ENCODE measurements around the gene APOL2. TPM values are rescaled to one million over a fixed set of nuclear protein-coding genes. Genes with fewer than 3 reads are reported as not detected.
"Not testable (repeated sequence)": the region's sequence is repeated elsewhere in the genome, so short reads cannot be mapped to it uniquely, and the experiment has no call there.

The APOL2 gene
- total RNA-seq, 1 donor from 2014 or later, result 77.2 TPM

DNA sequence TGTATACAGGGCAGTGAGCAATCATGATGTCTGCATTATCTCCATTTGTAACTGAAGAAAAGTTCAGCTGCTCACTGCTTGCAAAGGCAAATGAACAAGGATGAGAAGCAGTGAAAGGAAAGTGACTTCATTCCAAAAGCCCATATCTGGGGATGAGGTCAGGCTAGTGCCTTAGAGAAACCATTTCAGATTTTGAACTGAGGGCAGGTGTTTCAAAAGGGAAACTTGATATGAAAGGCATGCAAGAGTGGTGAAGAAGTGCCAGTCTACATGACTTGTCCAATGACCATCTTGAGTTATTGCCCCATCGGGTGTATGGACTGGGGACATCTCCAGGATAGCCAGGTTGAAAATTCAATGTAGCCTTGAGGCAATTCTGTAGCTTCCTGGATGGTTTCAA lies 30.4 kb downstream of the APOL2 start:
- Mint-ChIP-seq H3K27ac (ENCODE audit: unreplicated experiment) (no peak overlapping the region), H3K9me3 (ENCODE audit: unreplicated experiment) (peaks cover 19% of the 10 kb centered on the region), H3K4me3 (ENCODE audit: unreplicated experiment) (no peak overlapping the region), H3K4me1 (ENCODE audit: low read depth, unreplicated experiment) (peaks cover 2% of the 10 kb centered on the region), H3K27me3 (ENCODE audit: low read depth, unreplicated experiment) (peaks cover 43% of the 10 kb centered on the region), H3K36me3 (ENCODE audit: low read depth, unreplicated experiment) (peaks cover 9% of the 10 kb centered on the region)
- Histone ChIP-seq H3K4me2 (ENCODE audit: low read length) (no peak overlapping the region), H4K20me1 (ENCODE audit: insufficient read depth, low read length) (no peaks in the 10 kb centered on the region), H3K9ac (ENCODE audit: low read length) (no peak overlapping the region), H3K4me1 (ENCODE audit: insufficient read depth, low read length) (peaks cover 8% of the 10 kb centered on the region), H3K36me3 (ENCODE audit: insufficient read depth, low read length) (no peaks in the 10 kb centered on the region), H3K79me2 (ENCODE audit: insufficient read depth, low read length) (no peaks in the 10 kb centered on the region), H3K27me3 (ENCODE audit: insufficient read depth, low read length) (peaks cover 6% of the 10 kb centered on the region), H3K4me3 (ENCODE audit: insufficient read depth, low read depth, low read length) (no peak overlapping the region), H3K9me3 (ENCODE audit: insufficient read depth, low read depth, low read length) (no peaks in the 10 kb centered on the region), H2AFZ (ENCODE audit: low read depth, low read length) (no peak overlapping the region), H3K27ac (ENCODE audit: low read depth, low read length) (no peak overlapping the region)
- FAIRE-seq (no peak), DNase-seq (ENCODE audit: low read depth) (no peak)
- TF ChIP-seq, protein P1, sequence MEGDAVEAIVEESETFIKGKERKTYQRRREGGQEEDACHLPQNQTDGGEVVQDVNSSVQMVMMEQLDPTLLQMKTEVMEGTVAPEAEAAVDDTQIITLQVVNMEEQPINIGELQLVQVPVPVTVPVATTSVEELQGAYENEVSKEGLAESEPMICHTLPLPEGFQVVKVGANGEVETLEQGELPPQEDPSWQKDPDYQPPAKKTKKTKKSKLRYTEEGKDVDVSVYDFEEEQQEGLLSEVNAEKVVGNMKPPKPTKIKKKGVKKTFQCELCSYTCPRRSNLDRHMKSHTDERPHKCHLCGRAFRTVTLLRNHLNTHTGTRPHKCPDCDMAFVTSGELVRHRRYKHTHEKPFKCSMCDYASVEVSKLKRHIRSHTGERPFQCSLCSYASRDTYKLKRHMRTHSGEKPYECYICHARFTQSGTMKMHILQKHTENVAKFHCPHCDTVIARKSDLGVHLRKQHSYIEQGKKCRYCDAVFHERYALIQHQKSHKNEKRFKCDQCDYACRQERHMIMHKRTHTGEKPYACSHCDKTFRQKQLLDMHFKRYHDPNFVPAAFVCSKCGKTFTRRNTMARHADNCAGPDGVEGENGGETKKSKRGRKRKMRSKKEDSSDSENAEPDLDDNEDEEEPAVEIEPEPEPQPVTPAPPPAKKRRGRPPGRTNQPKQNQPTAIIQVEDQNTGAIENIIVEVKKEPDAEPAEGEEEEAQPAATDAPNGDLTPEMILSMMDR (IDR thresholded peaks at IDR 0.05; ENCODE audit: insufficient read depth, low read depth, low read length), result no peak
- TF ChIP-seq EZH2 (IDR thresholded peaks at IDR 0.05; ENCODE audit: insufficient read depth, low read length), result no peak

DNA sequence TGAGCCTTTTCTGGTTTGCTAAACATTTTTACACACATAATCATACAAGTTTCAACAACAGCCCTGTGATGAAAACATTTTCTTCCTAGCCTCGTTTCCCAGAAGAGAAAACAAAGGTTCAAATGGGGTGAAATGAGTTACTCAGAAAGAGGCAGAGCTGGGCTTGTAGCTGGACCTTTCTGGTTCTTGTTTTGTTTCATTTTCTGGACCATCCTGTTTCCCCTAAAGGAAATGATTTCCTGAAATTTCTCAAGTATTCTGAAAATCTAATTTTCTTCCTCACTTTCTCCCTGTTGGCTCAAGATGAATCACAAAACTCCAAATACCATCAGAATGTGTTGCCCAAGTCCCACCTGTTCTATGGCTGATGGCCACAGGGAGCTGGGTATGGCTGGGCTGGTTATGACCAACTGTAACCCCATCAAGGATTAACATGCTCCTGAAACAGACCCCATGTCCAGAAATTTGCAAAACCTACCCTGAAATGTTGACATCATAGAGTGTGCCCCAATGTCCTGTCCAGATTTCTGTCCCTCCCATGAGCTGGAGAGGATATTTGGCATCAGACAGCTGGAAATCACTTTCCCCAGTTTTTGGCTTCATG lies 31.1 kb downstream of the APOL2 start:
- no peak for FAIRE-seq

DNA sequence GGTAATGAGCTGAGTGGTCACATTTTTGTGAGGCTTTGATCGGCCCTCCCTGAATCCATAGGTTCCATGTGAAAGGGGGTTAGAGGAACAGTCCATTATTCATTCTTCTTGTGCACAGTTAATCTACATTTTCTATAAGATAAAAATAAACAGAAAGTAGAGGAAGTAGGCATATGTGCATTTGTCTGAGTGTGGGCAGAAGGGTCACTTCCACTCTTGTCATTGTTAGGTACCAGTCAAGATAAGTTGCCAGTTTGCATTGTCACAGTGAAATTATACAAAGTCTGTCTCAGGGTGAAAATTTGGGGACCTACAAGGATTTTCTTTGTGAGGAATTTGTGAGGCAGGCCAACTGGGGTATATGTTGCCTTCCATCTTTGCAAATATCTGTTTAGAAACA lies 33.1 kb downstream of the APOL2 start:
- Histone ChIP-seq H3K9me3 (ENCODE audit: insufficient read depth, low read depth, low read length) (no peaks in the 10 kb centered on the region), H3K36me3 (ENCODE audit: insufficient read depth, low read length) (no peaks in the 10 kb centered on the region), H3K27me3 (ENCODE audit: insufficient read depth, low read length) (no peaks in the 10 kb centered on the region), H3K27ac (ENCODE audit: low read depth, low read length) (no peak overlapping the region), H3K79me2 (ENCODE audit: insufficient read depth, low read length) (no peaks in the 10 kb centered on the region), H3K4me1 (ENCODE audit: insufficient read depth, low read length) (peaks cover 6% of the 10 kb centered on the region), H3K4me3 (ENCODE audit: insufficient read depth, low read depth, low read length) (no peak overlapping the region), H4K20me1 (ENCODE audit: insufficient read depth, low read length) (no peaks in the 10 kb centered on the region), H2AFZ (ENCODE audit: low read depth, low read length) (no peak overlapping the region), H3K9ac (ENCODE audit: low read length) (no peak overlapping the region), H3K4me2 (ENCODE audit: low read length) (no peak overlapping the region)
- no peak overlapping the region for H3K27ac Mint-ChIP-seq (ENCODE audit: unreplicated experiment)
- H3K27me3 Mint-ChIP-seq (ENCODE audit: low read depth, unreplicated experiment), result peaks cover 32% of the 10 kb centered on the region
- peaks cover 2% of the 10 kb centered on the region for H3K4me1 Mint-ChIP-seq (ENCODE audit: low read depth, unreplicated experiment)
- TF ChIP-seq, protein P1 (IDR thresholded peaks at IDR 0.05; ENCODE audit: insufficient read depth, low read depth, low read length), result no peak
- no peak for TF ChIP-seq EZH2 (IDR thresholded peaks at IDR 0.05; ENCODE audit: insufficient read depth, low read length)
- FAIRE-seq (no peak), DNase-seq (ENCODE audit: low read depth) (no peak)
- H3K9me3 Mint-ChIP-seq (ENCODE audit: unreplicated experiment), result peaks cover 14% of the 10 kb centered on the region
- no peak overlapping the region for H3K4me3 Mint-ChIP-seq (ENCODE audit: unreplicated experiment)
- H3K36me3 Mint-ChIP-seq (ENCODE audit: low read depth, unreplicated experiment), result peaks cover 9% of the 10 kb centered on the region

More for the DNA sequence above, 31.1 kb downstream of the APOL2 start:
- no peak for TF ChIP-seq EZH2 (IDR thresholded peaks at IDR 0.05; ENCODE audit: insufficient read depth, low read length)
- TF ChIP-seq, protein P1 (IDR thresholded peaks at IDR 0.05; ENCODE audit: insufficient read depth, low read depth, low read length), result no peak
- Histone ChIP-seq H3K36me3 (ENCODE audit: insufficient read depth, low read length) (no peaks in the 10 kb centered on the region), H3K4me3 (ENCODE audit: insufficient read depth, low read depth, low read length) (no peak overlapping the region), H3K27me3 (ENCODE audit: insufficient read depth, low read length) (peaks cover 4% of the 10 kb centered on the region), H2AFZ (ENCODE audit: low read depth, low read length) (no peak overlapping the region), H4K20me1 (ENCODE audit: insufficient read depth, low read length) (no peaks in the 10 kb centered on the region), H3K4me2 (ENCODE audit: low read length) (no peak overlapping the region), H3K4me1 (ENCODE audit: insufficient read depth, low read length) (peaks cover 8% of the 10 kb centered on the region), H3K27ac (ENCODE audit: low read depth, low read length) (no peak overlapping the region), H3K9me3 (ENCODE audit: insufficient read depth, low read depth, low read length) (no peaks in the 10 kb centered on the region), H3K9ac (ENCODE audit: low read length) (no peak overlapping the region), H3K79me2 (ENCODE audit: insufficient read depth, low read length) (no peaks in the 10 kb centered on the region)
- H3K36me3 Mint-ChIP-seq (ENCODE audit: low read depth, unreplicated experiment), result peaks cover 9% of the 10 kb centered on the region
- H3K27me3 Mint-ChIP-seq (ENCODE audit: low read depth, unreplicated experiment), result peaks cover 43% of the 10 kb centered on the region
- peaks cover 16% of the 10 kb centered on the region for H3K9me3 Mint-ChIP-seq (ENCODE audit: unreplicated experiment)
- DNase-seq (ENCODE audit: low read depth), result no peak
- no peak overlapping the region for H3K27ac Mint-ChIP-seq (ENCODE audit: unreplicated experiment)
- H3K4me1 Mint-ChIP-seq (ENCODE audit: low read depth, unreplicated experiment), result peaks cover 2% of the 10 kb centered on the region
- no peak overlapping the region for H3K4me3 Mint-ChIP-seq (ENCODE audit: unreplicated experiment)

DNA sequence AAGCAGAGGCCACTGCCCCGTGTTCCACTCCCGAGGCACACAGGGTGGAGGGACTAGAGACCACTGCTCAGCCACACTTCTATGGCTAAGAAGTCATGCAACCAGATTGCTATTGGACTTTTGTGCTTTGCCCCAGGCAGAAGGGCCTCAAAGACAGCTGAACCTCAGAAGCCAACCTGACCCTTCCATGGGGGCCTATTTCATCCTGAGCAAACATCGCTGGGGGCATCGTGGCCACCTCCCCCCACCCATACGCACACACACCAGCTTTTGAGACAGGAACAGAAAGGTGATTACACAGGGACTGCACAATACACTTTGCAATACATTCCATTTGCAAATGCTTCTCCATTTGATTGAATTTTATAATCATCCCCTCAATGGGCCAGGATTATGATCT lies 33.8 kb downstream of the APOL2 start:
- H3K36me3 Mint-ChIP-seq (ENCODE audit: low read depth, unreplicated experiment), result not testable (repeated sequence)

More for the DNA sequence above, 33.8 kb downstream of the APOL2 start:
- H3K36me3 ChIP-seq (ENCODE audit: insufficient read depth, low read length); H3K4me2 ChIP-seq (ENCODE audit: low read length); H4K20me1 ChIP-seq (ENCODE audit: insufficient read depth, low read length); H3K79me2 ChIP-seq (ENCODE audit: insufficient read depth, low read length); H2AFZ ChIP-seq (ENCODE audit: low read depth, low read length); H3K4me3 ChIP-seq (ENCODE audit: insufficient read depth, low read depth, low read length); H3K27me3 ChIP-seq (ENCODE audit: insufficient read depth, low read length); H3K9me3 ChIP-seq (ENCODE audit: insufficient read depth, low read depth, low read length); H3K4me1 ChIP-seq (ENCODE audit: insufficient read depth, low read length); H3K9ac ChIP-seq (ENCODE audit: low read length); H3K27ac ChIP-seq (ENCODE audit: low read depth, low read length); FAIRE-seq; H3K27ac Mint-ChIP-seq (ENCODE audit: unreplicated experiment); H3K4me1 Mint-ChIP-seq (ENCODE audit: low read depth, unreplicated experiment); DNase-seq (ENCODE audit: low read depth): not testable (repeated sequence)
- H3K9me3 Mint-ChIP-seq (ENCODE audit: unreplicated experiment), result peaks cover 14% of the 10 kb centered on the region
- peaks cover 29% of the 10 kb centered on the region for H3K27me3 Mint-ChIP-seq (ENCODE audit: low read depth, unreplicated experiment)
- peak overlapping the region; percentile 27 for H3K4me3 Mint-ChIP-seq (ENCODE audit: unreplicated experiment)

All from astrocyte (in vitro differentiated cells and primary cell).